UCSD-AML1 (cell line): Measurements from ENCODE around the gene LRWD1.
"Not testable (repeated sequence)": the region's sequence is repeated elsewhere in the genome, so short reads cannot be mapped to it uniquely, and the experiment has no call there.

Experiments
- DNase-seq: peaks from one replicate; lab custom pipeline; 2025; ENCODE audit not compliant: unreplicated experiment; lab: John Stamatoyannopoulos, UW

The LRWD1 gene

DNA sequence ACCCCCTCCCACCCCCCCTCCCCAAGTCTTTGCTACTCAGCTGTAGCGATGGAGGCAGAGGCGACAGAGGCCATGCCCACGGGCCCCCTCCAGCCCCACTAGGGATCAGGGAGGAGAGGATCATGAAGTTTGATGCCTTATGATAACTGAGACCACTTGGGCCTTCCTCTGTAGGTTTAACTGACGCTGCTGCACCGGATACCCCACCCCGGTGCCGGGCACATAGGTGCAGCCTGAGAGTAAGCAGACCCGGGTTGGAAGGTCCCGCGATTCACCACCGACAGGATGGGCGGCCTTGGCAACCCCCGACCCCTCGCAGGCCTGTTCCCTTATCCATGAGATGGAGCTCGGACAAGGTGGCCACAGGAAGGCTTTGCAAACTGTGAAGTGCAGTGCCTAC lies 29.2 kb downstream of the LRWD1 start:
- not testable (repeated sequence) for DNase-seq

DNA sequence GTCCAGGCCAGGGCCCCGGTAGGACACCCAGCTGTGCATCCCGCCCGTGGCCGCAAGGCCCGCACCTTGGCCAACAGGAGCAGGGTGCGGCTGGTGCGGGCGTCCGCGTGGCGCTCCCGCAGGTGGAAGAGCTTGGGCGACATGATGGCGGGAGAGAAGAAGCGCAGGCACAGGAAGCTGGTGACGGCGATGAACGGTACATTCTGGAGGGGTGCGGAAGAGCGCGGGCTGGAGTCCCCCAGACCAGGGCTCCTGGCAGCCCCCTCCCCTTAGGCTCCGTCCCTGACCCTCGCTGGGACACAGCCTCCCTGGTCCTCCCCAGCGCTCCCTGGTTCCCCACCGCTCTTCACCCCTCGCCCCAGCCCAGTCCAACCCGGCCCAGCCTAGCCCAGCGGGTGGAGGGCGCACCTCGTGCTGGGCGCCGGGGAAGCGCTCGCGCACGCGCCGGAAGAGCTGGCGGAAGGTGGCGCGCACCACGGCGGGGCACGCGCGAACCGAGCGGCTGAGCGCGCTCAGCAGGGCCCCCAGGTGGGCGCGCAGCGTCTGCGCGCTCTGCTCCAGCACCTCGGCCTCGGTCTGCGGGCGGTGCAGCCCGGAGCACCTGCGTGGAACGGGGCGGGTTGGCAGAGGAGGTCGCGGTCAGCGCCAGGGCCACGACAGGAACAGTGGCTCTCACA lies 29.8 kb downstream of the LRWD1 start:
- not testable (repeated sequence) for DNase-seq

- DNase-seq: not testable (repeated sequence)
Observed at GRCh38 chr7:102496861-102497260, 32.1 kb downstream of the LRWD1 start.

DNA sequence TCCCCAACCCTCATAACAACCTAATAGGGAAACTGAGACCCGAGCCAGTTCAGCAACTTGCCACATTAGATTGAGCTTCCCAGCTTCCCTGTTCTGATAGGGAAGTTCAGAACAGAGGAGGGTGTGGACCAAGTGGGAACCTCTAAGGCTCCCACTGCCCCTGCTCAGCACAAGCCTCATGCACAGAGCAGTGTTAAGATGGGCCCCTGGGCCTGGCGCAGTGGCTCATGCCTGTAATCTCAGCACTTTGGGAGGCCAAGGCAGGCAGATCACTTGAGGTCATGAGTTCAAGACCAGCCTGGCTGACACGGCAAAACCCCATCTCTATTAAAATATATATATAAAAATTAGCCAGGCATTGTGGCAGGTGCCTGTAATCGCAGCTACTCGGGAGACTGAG lies 32.5 kb downstream of the LRWD1 start:
- DNase-seq: not testable (repeated sequence)

DNA sequence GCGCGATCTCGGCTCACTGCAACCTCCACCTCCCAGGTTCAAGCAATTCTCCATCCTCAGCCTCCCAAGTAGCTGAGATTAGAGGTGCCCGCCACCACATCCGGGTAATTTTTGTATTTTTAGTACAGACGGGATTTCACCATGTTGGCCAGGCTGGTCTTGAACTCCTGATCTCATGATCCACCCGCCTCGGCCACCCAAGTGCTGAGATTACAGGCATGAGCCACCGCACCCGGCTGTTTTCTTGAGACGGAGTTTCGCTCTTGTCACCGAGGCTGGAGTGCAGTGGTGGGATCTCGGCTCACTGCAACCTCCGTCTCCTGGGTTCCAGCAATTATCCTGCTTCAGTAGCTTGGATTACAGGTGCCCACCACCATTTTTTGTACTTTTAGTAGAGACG lies 33.5 kb downstream of the LRWD1 start:
- DNase-seq: not testable (repeated sequence)

GRCh38 chr7:102503141-102503540 lies 38.4 kb downstream of the LRWD1 start:
- DNase-seq: not testable (repeated sequence)

- not testable (repeated sequence) for DNase-seq
Observed at GRCh38 chr7:102505298-102506185, 40.8 kb downstream of the LRWD1 start.

DNA sequence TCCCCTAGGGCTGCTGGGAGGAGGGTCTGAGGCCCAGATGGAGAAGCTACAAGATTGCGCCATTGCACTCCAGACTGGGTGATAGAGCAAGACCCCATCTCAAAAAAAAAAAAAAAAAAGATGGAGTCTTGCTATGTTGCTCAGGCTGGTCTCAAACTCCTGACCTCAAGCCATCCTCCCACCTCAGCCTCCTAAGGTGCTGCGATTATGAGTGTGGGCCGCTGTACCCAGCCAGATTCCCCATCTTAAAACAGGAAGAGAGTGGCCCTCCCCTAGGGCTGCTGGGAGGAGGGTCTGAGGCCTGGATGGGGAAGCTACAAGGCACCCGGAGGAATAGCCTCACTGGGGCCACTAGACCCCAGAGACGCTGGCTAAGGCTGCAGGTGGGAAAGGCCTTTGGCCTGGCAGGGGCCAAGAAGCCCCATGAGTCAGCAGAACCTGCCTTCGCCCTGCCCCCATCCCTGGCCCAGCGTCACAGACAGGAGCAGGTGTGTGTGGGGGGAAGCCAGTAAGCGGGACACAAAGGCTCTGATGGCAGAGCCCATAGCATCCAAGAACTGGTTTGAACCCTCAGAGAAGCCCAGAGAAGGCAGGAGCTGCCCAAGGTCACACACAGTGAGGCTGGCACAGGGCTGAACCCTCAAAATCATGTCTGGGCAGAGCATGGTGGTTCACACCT lies 42.8 kb downstream of the LRWD1 start:
- DNase-seq: not testable (repeated sequence)

- not testable (repeated sequence) for DNase-seq
Observed at GRCh38 chr7:102510575-102510974, 45.8 kb downstream of the LRWD1 start.

DNA sequence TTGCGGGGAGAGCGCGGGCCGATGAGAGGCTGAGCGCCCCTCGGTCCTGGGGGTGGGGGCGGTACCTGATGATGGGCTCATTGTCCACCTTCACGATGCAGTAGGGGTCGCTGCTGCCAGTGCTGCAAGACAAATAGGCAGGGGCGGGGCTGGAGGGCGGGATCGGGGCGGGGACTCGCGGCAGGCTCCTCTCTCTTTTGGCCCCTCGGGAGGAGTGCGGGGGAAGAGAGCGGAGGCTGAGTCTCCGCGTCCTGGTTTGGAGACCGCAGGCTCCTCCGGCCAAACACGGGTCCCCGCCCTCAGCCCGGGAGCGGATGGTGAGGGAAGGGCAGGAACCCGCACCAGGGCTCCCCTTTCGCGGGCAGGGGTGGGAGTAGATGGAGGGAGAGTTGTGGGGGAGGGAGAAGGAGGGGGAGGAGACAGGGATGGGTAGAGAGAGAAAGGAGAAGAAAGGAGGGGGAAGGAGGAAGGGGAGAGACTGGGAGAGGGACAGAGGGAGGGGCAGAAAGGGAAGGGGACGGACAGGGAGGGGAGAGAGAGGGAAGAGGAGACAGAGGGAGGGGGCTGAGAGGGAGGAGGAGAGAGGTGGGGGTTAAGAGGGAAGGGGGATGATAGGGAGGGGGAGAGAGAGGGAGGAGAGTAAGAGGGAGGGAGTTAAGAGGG lies 47.2 kb downstream of the LRWD1 start:
- not testable (repeated sequence) for DNase-seq

DNA sequence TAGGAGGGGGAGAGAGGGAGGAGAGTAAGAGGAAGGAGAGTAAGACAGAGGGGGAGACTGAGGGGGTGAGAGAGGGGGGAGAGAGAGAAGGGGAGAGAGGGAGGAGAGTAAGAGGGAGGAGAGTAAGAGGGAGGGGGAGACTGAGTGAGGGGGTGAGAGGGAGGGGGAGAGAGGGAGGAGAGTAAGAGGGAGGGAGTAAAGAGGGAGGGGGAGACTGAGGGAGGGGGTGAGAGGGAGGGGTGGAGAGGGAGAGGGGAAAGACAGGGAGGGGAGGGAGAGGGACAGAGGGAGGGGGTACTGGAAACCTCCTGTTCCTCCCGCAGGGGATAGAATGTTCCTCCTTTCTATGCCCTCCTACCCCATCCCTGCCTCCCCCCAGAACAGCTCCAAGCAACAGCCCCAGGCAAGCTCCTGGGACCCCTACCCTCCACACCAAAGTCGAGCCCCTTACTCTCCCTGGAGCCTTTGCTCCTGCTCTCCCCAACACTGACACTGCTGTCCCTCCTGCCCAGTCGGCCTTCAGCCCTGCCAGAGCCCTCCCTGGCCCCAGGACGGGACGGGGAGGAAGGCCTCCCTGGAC lies 47.9 kb downstream of the LRWD1 start:
- DNase-seq: not testable (repeated sequence)

GRCh38 chr7:102514881-102515721 lies 50.3 kb downstream of the LRWD1 start:
- not testable (repeated sequence) for DNase-seq

DNA sequence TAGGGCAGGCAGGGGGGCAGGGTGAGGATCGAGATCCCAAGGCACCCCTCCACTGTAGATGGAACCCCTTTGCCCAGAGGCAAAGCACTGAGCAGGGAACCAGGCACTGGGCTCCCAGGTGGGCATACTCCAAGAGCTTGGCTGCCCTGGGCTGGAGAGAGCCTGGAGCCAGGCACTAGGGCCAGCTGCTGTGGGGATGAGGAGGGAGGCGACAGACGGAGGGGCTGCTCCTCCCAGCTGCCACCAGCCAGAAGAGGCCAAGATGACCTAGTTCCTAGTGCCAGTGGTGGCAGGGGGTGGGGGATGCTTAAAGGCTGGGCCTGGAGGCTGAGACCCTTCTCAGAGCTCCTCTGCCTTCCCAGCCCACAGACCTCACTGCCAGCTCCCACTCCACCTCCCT lies 51.1 kb downstream of the LRWD1 start:
- not testable (repeated sequence) for DNase-seq

DNA sequence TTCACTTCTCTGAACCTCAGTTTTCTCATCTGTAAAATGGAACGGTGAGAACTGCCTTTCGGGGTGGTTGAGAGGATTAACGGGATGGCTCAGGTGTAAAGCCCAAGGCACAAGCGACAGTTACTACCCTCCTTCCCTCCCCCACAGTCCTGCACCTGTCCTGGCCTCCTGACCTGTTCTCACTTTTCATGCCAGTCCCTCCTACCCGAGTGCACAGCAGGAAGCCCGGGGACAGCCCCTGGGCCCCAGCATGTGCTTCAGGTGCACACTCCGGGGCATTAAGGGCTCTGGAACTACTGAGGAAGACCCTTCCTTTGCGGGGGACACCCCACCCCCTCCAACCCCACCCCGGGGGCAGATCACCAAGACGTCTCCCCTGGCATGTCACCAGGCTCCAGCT lies 52.2 kb downstream of the LRWD1 start:
- DNase-seq: not testable (repeated sequence)

- DNase-seq: not testable (repeated sequence)
Observed at GRCh38 chr7:102517550-102518147, 52.9 kb downstream of the LRWD1 start, which contains the start of gene RASA4B. RASA4B (minus strand) TSS chr7:102517777; CDS start chr7:102517710, 67 bp downstream.

GRCh38 chr7:102520797-102521196 lies 56.0 kb downstream of the LRWD1 start:
- DNase-seq: not testable (repeated sequence)
